Neural progenitor cell (in vitro differentiated cells): Measurements from ENCODE around the gene TP53BP1. TPM values are rescaled to one million over a fixed set of nuclear protein-coding genes. Genes with fewer than 3 reads are reported as not detected.

Experiments used
- DNase-seq: peaks from one replicate; pipeline ENCODE4 v3.0.0-alpha.2; 2016; ENCODE audit warnings: low spot score
- H2AFZ ChIP-seq: fragments of 200-600 bp; sonication (generic); replicated peaks from 2 replicates; pipeline ENCODE4 v1.6.1; 2016; ENCODE audit warnings: antibody characterized with exemption
- H3F3A ChIP-seq: fragments of 200-600 bp; sonication (generic); 2 replicates; pipeline ENCODE4 v1.6.1; 2016; ENCODE audit warnings: antibody characterized with exemption, low read depth
- H3K27ac ChIP-seq: fragments of 200-600 bp; sonication (generic); 2 replicates; pipeline ENCODE4 v1.5.1; 2016; ENCODE audit warnings: mild to moderate bottlenecking
- H3K27me3 ChIP-seq: fragments of 200-600 bp; sonication (generic); 2 replicates; pipeline ENCODE4 v1.6.1; 2016; ENCODE audit warnings: mild to moderate bottlenecking, moderate library complexity
- H3K36me3 ChIP-seq: fragments of 200-600 bp; sonication (generic); 2 replicates; pipeline ENCODE4 v1.5.1; 2016
- H3K4me1 ChIP-seq: fragments of 200-600 bp; sonication (generic); 2 replicates; pipeline ENCODE4 v1.6.1; 2016; ENCODE audit warnings: mixed run types
- H3K4me2 ChIP-seq: fragments of 200-600 bp; sonication (generic); 2 replicates; pipeline ENCODE4 v1.6.1; 2016
- H3K4me3 ChIP-seq: fragments of 200-600 bp; sonication (generic); 2 replicates; pipeline ENCODE4 v1.5.1; 2016
- H3K79me2 ChIP-seq: fragments of 200-600 bp; sonication (generic); 2 replicates; pipeline ENCODE4 v1.6.1; 2016; ENCODE audit warnings: low read depth
- H3K9ac ChIP-seq: fragments of 200-600 bp; sonication (generic); 2 replicates; pipeline ENCODE4 v1.6.1; 2016
- H3K9me3 ChIP-seq: fragments of 200-600 bp; sonication (generic); 2 replicates; pipeline ENCODE4 v1.5.1; 2016; ENCODE audit warnings: low read depth
- H4K20me1 ChIP-seq: fragments of 200-600 bp; sonication (generic); 2 replicates; pipeline ENCODE4 v1.6.1; 2016; ENCODE audit warnings: low read depth
- H3K27ac Mint-ChIP-seq: 3 replicates; pipeline ENCODE4 v1.8.0; 2021; ENCODE audit warnings: mixed read lengths
- H3K27me3 Mint-ChIP-seq: 2 replicates; pipeline ENCODE4 v1.8.0; 2022; ENCODE audit warnings: low read depth, mild to moderate bottlenecking, inconsistent platforms, moderate library complexity, mixed read lengths; ENCODE audit not compliant: insufficient read depth
- H3K36me3 Mint-ChIP-seq: 3 replicates; pipeline ENCODE4 v1.8.0; 2021; ENCODE audit warnings: mixed read lengths
- H3K4me1 Mint-ChIP-seq: 3 replicates; pipeline ENCODE4 v1.8.0; 2021; ENCODE audit warnings: mixed read lengths
- H3K4me3 Mint-ChIP-seq: 3 replicates; pipeline ENCODE4 v1.8.0; 2021; ENCODE audit warnings: mild to moderate bottlenecking, moderate library complexity, mixed read lengths
- H3K9me3 Mint-ChIP-seq: 3 replicates; pipeline ENCODE4 v1.8.0; 2020; ENCODE audit warnings: mixed read lengths
- CTCF ChIP-seq: fragments of 200-600 bp; sonication (generic); IDR thresholded peaks from 2 replicates; pipeline ENCODE4 v1.5.1; 2017; ENCODE audit warnings: antibody characterized with exemption, mild to moderate bottlenecking
- EZH2 ChIP-seq: fragments of 200-600 bp; sonication (generic); IDR thresholded peaks from 2 replicates; pipeline ENCODE4 v1.6.1; 2017; ENCODE audit warnings: antibody characterized with exemption, mild to moderate bottlenecking, moderate library complexity
- EZH2phosphoT487 ChIP-seq: fragments of 200-600 bp; sonication (generic); IDR thresholded peaks from 2 replicates; pipeline ENCODE4 v1.6.1; 2017; ENCODE audit warnings: antibody characterized with exemption
- total RNA-seq: library from RNA; depleted of rRNA; stranded (reverse); fragments of >200 nt; gene quantifications from 2 replicates; pipeline ENCODE4 v1.2.3, GENCODE V29; 2015; ENCODE audit warnings: low replicate concordance

TP53BP1 gene
- total RNA-seq, 1 donor from 2014 or later: 66.5 TPM

GRCh38 chr15:43514241-43515057 is 21.5 kb upstream of the TP53BP1 start:
- Histone ChIP-seq H2AFZ (no peak overlapping the region), H3K36me3 (no peaks in the 10 kb centered on the region), H3K9ac (no peak overlapping the region), H3K79me2 (no peaks in the 10 kb centered on the region), H3K4me1 (peaks cover 44% of the 10 kb centered on the region), H3K9me3 (no peaks in the 10 kb centered on the region), H3F3A (peaks cover 41% of the 10 kb centered on the region), H4K20me1 (no peaks in the 10 kb centered on the region), H3K4me3 (no peak overlapping the region), H3K27me3 (peaks cover 14% of the 10 kb centered on the region), H3K27ac (no peak overlapping the region), H3K4me2 (peak overlapping the region; percentile 55)
- no peaks in the 10 kb centered on the region for H3K9me3 Mint-ChIP-seq
- H3K27me3 Mint-ChIP-seq: peaks cover 6% of the 10 kb centered on the region
- no peak overlapping the region for H3K27ac Mint-ChIP-seq
- no peak for TF ChIP-seq EZH2
- TF ChIP-seq CTCF: peak; percentile 79
- H3K4me3 Mint-ChIP-seq: peak overlapping the region; percentile 66
- peaks cover 10% of the 10 kb centered on the region for H3K36me3 Mint-ChIP-seq
- DNase-seq: peak; percentile 69
- H3K4me1 Mint-ChIP-seq: peaks cover 80% of the 10 kb centered on the region

GRCh38 chr15:43513550-43513949 is 20.6 kb upstream of the TP53BP1 start:
- no peak overlapping the region for H3K27ac ChIP-seq
- peaks cover 38% of the 10 kb centered on the region for H3F3A ChIP-seq
- peaks cover 44% of the 10 kb centered on the region for H3K4me1 ChIP-seq
- peaks cover 14% of the 10 kb centered on the region for H3K27me3 ChIP-seq
- Mint-ChIP-seq H3K9me3 (no peaks in the 10 kb centered on the region), H3K4me3 (no peak overlapping the region), H3K4me1 (peaks cover 79% of the 10 kb centered on the region), H3K27ac (peak overlapping the region; percentile 57), H3K27me3 (peaks cover 6% of the 10 kb centered on the region), H3K36me3 (peaks cover 10% of the 10 kb centered on the region)
- no peak overlapping the region for H2AFZ ChIP-seq
- H3K4me3 ChIP-seq: no peak overlapping the region
- H4K20me1 ChIP-seq: no peaks in the 10 kb centered on the region
- no peak for DNase-seq
- H3K79me2 ChIP-seq: no peaks in the 10 kb centered on the region
- no peak overlapping the region for H3K9ac ChIP-seq
- no peaks in the 10 kb centered on the region for H3K36me3 ChIP-seq
- TF ChIP-seq EZH2phosphoT487 (no peak), EZH2 (no peak), CTCF (no peak)
- H3K4me2 ChIP-seq: no peak overlapping the region
- no peaks in the 10 kb centered on the region for H3K9me3 ChIP-seq

GRCh38 chr15:43511012-43511885 is 18.3 kb upstream of the TP53BP1 start:
- Histone ChIP-seq H3K4me2 (peak overlapping the region; percentile 84), H3K36me3 (no peaks in the 10 kb centered on the region), H3K9ac (no peak overlapping the region), H4K20me1 (no peaks in the 10 kb centered on the region), H3K4me3 (peak overlapping the region; percentile 63), H3K79me2 (no peaks in the 10 kb centered on the region), H2AFZ (peak overlapping the region; percentile 75), H3K9me3 (no peaks in the 10 kb centered on the region), H3K27ac (no peak overlapping the region), H3F3A (peaks cover 27% of the 10 kb centered on the region), H3K4me1 (peaks cover 31% of the 10 kb centered on the region), H3K27me3 (peaks cover 14% of the 10 kb centered on the region)
- Mint-ChIP-seq H3K27ac (peak overlapping the region; percentile 88), H3K27me3 (peaks cover 4% of the 10 kb centered on the region), H3K36me3 (peaks cover 10% of the 10 kb centered on the region), H3K4me1 (peaks cover 67% of the 10 kb centered on the region), H3K9me3 (no peaks in the 10 kb centered on the region), H3K4me3 (peak overlapping the region; percentile 90)
- DNase-seq: peak; percentile 61
- TF ChIP-seq EZH2phosphoT487 (no peak), CTCF (peak; percentile 38), EZH2 (no peak)
